Measurements from ENCODE around the gene CAMK2B.
A peak's percentile ranks its signal among the peaks of the same experiment; 100 is the strongest.

Gene CAMK2B

GRCh38 chr7:44273681-44274622, 51.4 kb downstream of the CAMK2B start:
- DNase-seq, result no peak

GRCh38 chr7:44272981-44273380, 52.4 kb downstream of the CAMK2B start:
- DNase-seq, result no peak

- no peak for DNase-seq
Observed at GRCh38 chr7:44272456-44272855, 52.9 kb downstream of the CAMK2B start.

- DNase-seq, result no peak
Observed at GRCh38 chr7:44269943-44270493, 55.4 kb downstream of the CAMK2B start.

GRCh38 chr7:44269417-44269816, 56.0 kb downstream of the CAMK2B start:
- DNase-seq, result no peak

GRCh38 chr7:44268671-44269070, 56.7 kb downstream of the CAMK2B start:
- DNase-seq, result no peak

GRCh38 chr7:44267719-44268421, 57.5 kb downstream of the CAMK2B start:
- no peak for DNase-seq

- DNase-seq, result no peak
Observed at GRCh38 chr7:44267178-44267577, 58.2 kb downstream of the CAMK2B start.

GRCh38 chr7:44266526-44266925, 58.9 kb downstream of the CAMK2B start:
- DNase-seq, result no peak

GRCh38 chr7:44265728-44266127, 59.7 kb downstream of the CAMK2B start:
- no peak for DNase-seq

- DNase-seq, result peak; percentile 64
Observed at GRCh38 chr7:44264221-44264931, 61.0 kb downstream of the CAMK2B start.

GRCh38 chr7:44263326-44264082, 61.9 kb downstream of the CAMK2B start:
- DNase-seq, result no peak

- DNase-seq, result no peak
Observed at GRCh38 chr7:44262031-44262430, 63.4 kb downstream of the CAMK2B start.

GRCh38 chr7:44261240-44261639, 64.2 kb downstream of the CAMK2B start:
- DNase-seq, result no peak

- DNase-seq, result no peak
Observed at GRCh38 chr7:44259547-44260457, 65.6 kb downstream of the CAMK2B start.

- no peak for DNase-seq
Observed at GRCh38 chr7:44258865-44259546, 66.4 kb downstream of the CAMK2B start.

- no peak for DNase-seq
Observed at GRCh38 chr7:44258423-44258760, 67.0 kb downstream of the CAMK2B start.

- no peak for DNase-seq
Observed at GRCh38 chr7:44257618-44258422, 67.6 kb downstream of the CAMK2B start.

- DNase-seq, result no peak
Observed at GRCh38 chr7:44257213-44257612, 68.2 kb downstream of the CAMK2B start.

- DNase-seq, result no peak
Observed at GRCh38 chr7:44256459-44256858, 68.9 kb downstream of the CAMK2B start.
